Parathyroid adenoma (tissue), 2 donors: Measurements from ENCODE around the gene CGN.

Experiments used
- H2AFZ ChIP-seq: fragments of 300-600 bp; sonication (generic); one replicate; pipeline ENCODE4 v1.7.0; 2017; ENCODE audit warnings: antibody characterized with exemption, mild to moderate bottlenecking
- H3K27ac ChIP-seq: fragments of 300-600 bp; sonication (generic); one replicate; pipeline ENCODE4 v1.7.0; 2017
- H3K27me3 ChIP-seq: fragments of 300-600 bp; sonication (generic); one replicate; pipeline ENCODE4 v1.7.0; 2017; ENCODE audit warnings: low read length; ENCODE audit not compliant: control insufficient read depth, insufficient read depth
- H3K36me3 ChIP-seq: fragments of 300-600 bp; sonication (generic); one replicate; pipeline ENCODE4 v1.7.0; 2017; ENCODE audit warnings: low read length; ENCODE audit not compliant: control insufficient read depth, insufficient read depth
- H3K4me1 ChIP-seq: fragments of 300-600 bp; sonication (generic); one replicate; pipeline ENCODE4 v1.7.0; 2017; ENCODE audit warnings: control low read depth
- H3K4me2 ChIP-seq: fragments of 300-600 bp; sonication (generic); one replicate; pipeline ENCODE4 v1.7.0; 2017; ENCODE audit warnings: low read length
- H3K4me3 ChIP-seq: fragments of 300-600 bp; sonication (generic); one replicate; pipeline ENCODE4 v1.7.0; 2017; ENCODE audit warnings: low read depth, low read length
- H3K79me2 ChIP-seq: fragments of 300-600 bp; sonication (generic); one replicate; pipeline ENCODE4 v1.7.0; 2017; ENCODE audit warnings: control low read depth
- H3K9ac ChIP-seq: fragments of 300-600 bp; sonication (generic); one replicate; pipeline ENCODE4 v1.7.0; 2017; ENCODE audit warnings: mild to moderate bottlenecking
- H3K9me3 ChIP-seq: fragments of 300-600 bp; sonication (generic); one replicate; pipeline ENCODE4 v1.7.0; 2017; ENCODE audit warnings: low read length; ENCODE audit not compliant: control insufficient read depth
- TF ChIP-seq, protein P1 (sequence below): fragments of 300-600 bp; sonication (generic); IDR thresholded peaks from one replicate; pipeline ENCODE4 v1.7.0; 2017; ENCODE audit warnings: antibody characterized with exemption, mild to moderate bottlenecking
- donor health status: primary hyperparathyroidism.

The CGN gene

GRCh38 chr1:151491641-151492040 is 19.5 kb upstream of the CGN start:
- Histone ChIP-seq H3K4me1 (no peaks in the 10 kb centered on the region), H3K27me3 (no peaks in the 10 kb centered on the region), H3K9ac (no peak overlapping the region), H3K9me3 (no peaks in the 10 kb centered on the region), H3K36me3 (no peaks in the 10 kb centered on the region), H3K4me3 (no peak overlapping the region), H3K4me2 (no peak overlapping the region), H3K79me2 (no peaks in the 10 kb centered on the region), H3K27ac (no peak overlapping the region), H2AFZ (no peak overlapping the region)
- TF ChIP-seq, protein P1, sequence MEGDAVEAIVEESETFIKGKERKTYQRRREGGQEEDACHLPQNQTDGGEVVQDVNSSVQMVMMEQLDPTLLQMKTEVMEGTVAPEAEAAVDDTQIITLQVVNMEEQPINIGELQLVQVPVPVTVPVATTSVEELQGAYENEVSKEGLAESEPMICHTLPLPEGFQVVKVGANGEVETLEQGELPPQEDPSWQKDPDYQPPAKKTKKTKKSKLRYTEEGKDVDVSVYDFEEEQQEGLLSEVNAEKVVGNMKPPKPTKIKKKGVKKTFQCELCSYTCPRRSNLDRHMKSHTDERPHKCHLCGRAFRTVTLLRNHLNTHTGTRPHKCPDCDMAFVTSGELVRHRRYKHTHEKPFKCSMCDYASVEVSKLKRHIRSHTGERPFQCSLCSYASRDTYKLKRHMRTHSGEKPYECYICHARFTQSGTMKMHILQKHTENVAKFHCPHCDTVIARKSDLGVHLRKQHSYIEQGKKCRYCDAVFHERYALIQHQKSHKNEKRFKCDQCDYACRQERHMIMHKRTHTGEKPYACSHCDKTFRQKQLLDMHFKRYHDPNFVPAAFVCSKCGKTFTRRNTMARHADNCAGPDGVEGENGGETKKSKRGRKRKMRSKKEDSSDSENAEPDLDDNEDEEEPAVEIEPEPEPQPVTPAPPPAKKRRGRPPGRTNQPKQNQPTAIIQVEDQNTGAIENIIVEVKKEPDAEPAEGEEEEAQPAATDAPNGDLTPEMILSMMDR: no peak

DNA sequence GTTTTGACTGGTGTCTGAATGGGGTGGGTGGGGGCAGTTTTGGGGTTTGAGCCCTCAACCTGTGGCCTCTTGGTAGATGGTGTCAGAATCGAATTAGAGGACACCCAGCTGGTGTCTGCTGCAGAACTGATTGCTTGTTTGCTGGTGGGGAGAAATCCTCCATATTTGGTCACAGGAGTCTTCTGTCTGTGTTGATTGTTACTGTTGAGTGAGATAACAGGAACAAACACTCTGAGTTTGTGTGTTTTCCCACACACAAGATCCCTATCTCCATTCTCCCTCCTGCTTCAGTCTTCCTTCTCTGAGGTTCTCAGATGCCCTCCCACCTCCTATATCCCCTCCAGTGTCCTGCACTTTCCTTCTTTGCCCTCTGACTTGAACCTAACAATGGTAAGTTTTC is 19.1 kb upstream of the CGN start:
- H3K36me3 ChIP-seq: no peaks in the 10 kb centered on the region
- TF ChIP-seq, protein P1: no peak
- no peaks in the 10 kb centered on the region for H3K4me1 ChIP-seq
- no peak overlapping the region for H2AFZ ChIP-seq
- no peak overlapping the region for H3K9ac ChIP-seq
- H3K27ac ChIP-seq: no peak overlapping the region
- H3K79me2 ChIP-seq: no peaks in the 10 kb centered on the region
- no peaks in the 10 kb centered on the region for H3K9me3 ChIP-seq
- no peaks in the 10 kb centered on the region for H3K27me3 ChIP-seq
- no peak overlapping the region for H3K4me3 ChIP-seq
- H3K4me2 ChIP-seq: no peak overlapping the region

DNA sequence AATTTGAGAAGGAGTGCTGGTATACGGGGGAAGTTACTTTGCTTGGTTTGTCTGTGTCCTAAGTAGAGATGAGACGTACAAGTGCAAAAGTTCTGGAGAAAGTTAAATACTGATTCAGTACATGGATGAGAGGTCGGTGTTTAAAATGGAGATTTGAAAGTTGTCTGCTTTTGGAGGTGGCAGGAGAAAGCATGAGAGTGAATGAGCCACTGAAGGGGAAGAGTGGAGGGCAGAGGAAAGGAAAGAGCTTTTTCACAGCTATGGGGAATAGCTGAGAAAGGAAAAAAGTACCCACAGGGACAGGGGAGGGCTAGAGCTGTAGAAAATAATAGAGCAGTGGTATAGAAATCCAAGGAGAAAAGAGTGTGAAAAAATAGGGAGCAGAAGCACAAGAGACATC is 18.1 kb upstream of the CGN start:
- Histone ChIP-seq H2AFZ (no peak overlapping the region), H3K4me3 (no peak overlapping the region), H3K27me3 (no peaks in the 10 kb centered on the region), H3K27ac (no peak overlapping the region), H3K36me3 (no peaks in the 10 kb centered on the region), H3K4me2 (no peak overlapping the region), H3K4me1 (no peaks in the 10 kb centered on the region), H3K9ac (no peak overlapping the region), H3K79me2 (no peaks in the 10 kb centered on the region), H3K9me3 (no peaks in the 10 kb centered on the region)
- TF ChIP-seq, protein P1: no peak

DNA sequence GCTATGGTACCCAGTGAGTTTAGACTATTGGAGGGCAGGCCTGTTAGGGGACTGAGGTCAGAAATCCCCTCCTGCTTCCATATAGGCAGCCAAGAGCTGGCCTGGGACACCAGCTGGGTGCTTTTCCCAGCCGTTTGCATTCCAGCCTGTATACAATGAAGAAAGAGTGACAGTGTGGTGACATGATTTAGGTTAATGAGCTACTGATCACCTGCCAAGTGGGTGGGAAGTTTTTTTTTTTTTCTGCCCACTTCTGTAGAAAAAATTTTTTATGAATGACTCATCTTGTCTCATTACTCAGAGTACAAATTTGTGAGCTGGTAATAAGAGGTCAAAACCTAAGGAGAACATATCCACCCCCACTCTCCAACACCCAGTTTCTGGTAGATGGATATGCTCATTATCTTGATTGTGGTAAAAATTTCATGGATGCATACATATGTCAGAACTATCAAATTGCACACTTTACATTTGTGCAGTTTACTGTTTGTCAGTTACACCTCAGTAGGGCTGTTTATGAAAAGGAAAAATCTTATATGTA is 16.4 kb upstream of the CGN start:
- Histone ChIP-seq H3K79me2 (no peaks in the 10 kb centered on the region), H3K4me2 (no peak overlapping the region), H3K9ac (no peak overlapping the region), H3K4me1 (no peaks in the 10 kb centered on the region), H3K9me3 (no peaks in the 10 kb centered on the region), H3K36me3 (no peaks in the 10 kb centered on the region), H2AFZ (no peak overlapping the region), H3K27me3 (no peaks in the 10 kb centered on the region), H3K27ac (no peak overlapping the region), H3K4me3 (no peak overlapping the region)
- TF ChIP-seq, protein P1: no peak

- H3K36me3 ChIP-seq: no peaks in the 10 kb centered on the region
- H3K79me2 ChIP-seq: no peaks in the 10 kb centered on the region
- TF ChIP-seq, protein P1: no peak
- no peaks in the 10 kb centered on the region for H3K9me3 ChIP-seq
- H2AFZ ChIP-seq: peak overlapping the region; percentile 22
- no peak overlapping the region for H3K27ac ChIP-seq
- no peak overlapping the region for H3K4me2 ChIP-seq
- no peaks in the 10 kb centered on the region for H3K27me3 ChIP-seq
- no peak overlapping the region for H3K9ac ChIP-seq
- no peaks in the 10 kb centered on the region for H3K4me1 ChIP-seq
- H3K4me3 ChIP-seq: no peak overlapping the region
These were observed 15.9 kb upstream of the CGN start for GRCh38 chr1:151495316-151495715.
